ENCODE results near the gene TBC1D4.

DNA sequence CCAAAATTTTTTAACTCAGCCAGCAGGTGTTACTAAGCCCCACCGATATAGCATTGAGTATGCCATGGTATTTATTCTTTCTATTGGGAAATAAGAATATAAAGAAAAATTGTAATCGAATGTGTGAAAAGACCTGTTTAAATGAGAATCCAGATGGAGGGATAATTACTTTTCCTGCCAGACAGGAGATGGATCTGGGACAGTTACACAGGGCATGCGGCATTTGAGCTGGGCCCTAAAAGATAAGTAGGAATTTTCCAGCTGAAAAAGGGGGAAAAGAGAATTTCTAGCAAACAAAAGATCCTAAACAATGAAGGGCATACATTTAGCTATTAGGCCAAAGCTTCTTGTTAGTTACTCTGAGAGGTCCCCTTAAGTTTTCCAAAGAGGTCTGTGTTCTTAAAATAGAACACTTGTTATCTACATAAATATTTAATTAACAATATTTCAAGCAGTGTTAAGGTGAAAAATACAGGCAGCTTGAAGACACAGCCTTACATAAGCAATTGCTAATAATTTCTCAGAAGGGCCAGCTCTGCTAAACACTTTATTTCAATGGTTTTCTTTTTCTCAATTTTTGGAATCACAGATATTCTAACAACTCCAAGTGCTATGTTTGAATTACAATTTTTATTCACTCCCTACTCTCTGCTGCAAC, 63.7 kb downstream of the TBC1D4 start:
- TF ChIP-seq CTCF (conservative IDR thresholded peaks at IDR 0.05) (no peak), EZH2 (IDR thresholded peaks at IDR 0.05; ENCODE audit: low read depth) (no peak)
